NCI-H187 (cell line): ENCODE data around the gene MTMR1.

ENCODE experiments used
- DNase-seq, 2 experiments: peaks; one replicate each; lab custom pipeline; 2025; lab: John Stamatoyannopoulos, UW

Gene MTMR1

DNA sequence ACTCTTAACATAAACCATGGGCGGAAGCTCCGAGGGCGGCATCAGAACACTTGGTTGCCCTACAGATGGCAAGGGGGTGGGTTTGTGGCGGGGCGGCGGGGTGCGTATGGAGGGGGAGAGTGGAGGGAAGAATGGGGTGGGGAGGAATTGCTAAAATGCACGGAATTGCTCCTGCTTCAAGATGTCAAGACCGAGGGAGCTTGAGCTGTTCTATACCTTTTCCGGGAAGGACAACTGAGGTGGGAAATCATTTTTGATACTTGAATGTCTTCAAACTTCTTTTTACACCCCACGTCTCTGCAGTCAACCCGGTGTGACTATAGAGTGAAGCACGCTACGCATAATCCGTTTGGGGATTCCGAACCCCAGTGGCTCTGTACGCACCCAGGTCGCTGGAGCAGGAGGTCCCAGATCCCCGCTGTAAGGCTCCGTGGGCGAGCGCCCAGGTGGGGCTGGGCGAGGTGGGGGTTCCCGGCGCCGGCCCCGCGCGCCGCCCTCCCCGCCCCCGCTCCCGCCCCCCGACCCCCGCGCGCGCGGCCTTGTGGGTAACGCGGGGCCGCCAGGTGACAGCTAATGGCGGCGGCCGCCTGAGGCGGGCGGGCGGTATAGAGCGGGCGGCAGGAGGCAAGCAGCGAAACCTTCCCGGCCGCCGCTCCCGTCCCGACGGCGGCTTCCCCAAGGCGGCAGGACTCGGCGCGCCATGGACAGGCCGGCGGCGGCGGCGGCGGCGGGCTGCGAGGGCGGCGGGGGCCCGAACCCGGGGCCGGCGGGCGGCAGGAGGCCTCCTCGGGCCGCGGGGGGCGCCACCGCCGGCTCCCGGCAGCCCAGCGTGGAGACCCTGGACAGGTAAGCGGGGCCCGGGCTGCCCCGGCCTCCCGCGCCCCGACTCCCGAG is at the start of gene MTMR1:
TSS of gene MTMR1 (plus strand) at position 566 of the 894 bp plus-strand sequence. CDS start at position 701, 135 bp downstream.
- peak in 1 of 2 experiments; percentile 55 for DNase-seq

- DNase-seq = no peak
Observed at GRCh38 chrX:150643958-150644357, 49.2 kb upstream of the MTMR1 start.

DNA sequence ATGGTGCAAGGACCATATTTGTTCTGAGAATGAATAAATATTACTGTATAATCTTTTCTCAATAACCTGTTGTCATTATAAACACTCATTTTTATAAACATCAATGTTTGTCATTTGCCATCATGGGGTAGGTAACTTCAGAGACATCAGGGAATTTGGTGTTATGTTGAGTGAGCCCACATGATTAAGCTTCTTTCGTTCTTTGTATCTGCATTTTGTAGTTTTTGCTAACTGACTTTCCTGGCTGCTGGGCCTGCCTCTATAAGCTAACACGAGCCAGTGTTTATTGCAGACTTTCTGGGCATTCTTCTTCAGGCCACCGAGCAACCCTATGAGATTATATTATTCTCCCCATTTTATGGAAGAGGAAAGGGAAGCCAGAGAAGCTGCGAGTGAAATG is 48.8 kb upstream of the MTMR1 start:
- DNase-seq = no peak

- no peak for DNase-seq
Observed at GRCh38 chrX:150647331-150647730, 45.9 kb upstream of the MTMR1 start.

GRCh38 chrX:150648296-150648940 is 44.8 kb upstream of the MTMR1 start:
- DNase-seq = no peak

GRCh38 chrX:150649096-150649870 is 43.9 kb upstream of the MTMR1 start:
- no peak for DNase-seq

- DNase-seq = no peak
Observed at GRCh38 chrX:150651906-150652305, 41.3 kb upstream of the MTMR1 start.

DNA sequence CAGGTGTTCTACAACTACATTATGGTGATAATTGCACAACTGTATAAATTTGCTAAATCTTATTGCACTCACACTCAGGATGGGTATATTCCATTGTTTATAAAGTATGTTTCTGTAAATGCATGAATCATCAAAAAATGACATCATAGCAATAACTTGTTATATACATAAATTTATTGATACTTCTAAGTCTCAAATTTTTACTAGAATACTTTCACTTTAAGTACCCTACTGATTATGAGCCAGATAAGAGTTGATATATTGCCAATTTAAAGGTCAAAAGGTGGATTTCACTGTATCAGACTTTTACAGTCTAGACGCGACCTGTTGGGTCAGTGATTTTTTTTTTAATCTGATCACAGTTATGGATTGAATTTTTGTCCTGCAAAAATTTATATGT is 37.4 kb upstream of the MTMR1 start:
- no peak for DNase-seq

DNA sequence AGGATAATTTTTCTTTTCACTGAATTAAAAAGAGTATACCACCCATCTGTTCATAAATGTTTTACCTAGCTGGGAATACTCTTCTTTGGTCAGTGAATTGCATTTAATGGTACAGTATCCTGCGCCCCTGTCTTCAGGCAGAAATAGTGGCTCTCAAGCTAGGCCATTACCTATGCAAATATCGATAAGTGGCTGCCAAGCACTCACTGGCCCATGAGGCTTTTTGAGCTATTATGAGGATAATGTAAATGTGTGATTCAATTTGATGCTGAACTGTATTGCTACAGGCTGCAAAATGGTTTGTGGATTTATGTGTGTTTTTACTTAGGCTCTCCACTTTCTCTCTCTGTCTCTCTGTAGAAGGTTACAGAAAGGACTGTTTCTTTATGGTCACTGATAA is 30.1 kb upstream of the MTMR1 start:
- peak; percentile 63 to 66 for DNase-seq

- DNase-seq = peak; percentile 67
Observed at GRCh38 chrX:150664290-150664689, 28.9 kb upstream of the MTMR1 start.

DNA sequence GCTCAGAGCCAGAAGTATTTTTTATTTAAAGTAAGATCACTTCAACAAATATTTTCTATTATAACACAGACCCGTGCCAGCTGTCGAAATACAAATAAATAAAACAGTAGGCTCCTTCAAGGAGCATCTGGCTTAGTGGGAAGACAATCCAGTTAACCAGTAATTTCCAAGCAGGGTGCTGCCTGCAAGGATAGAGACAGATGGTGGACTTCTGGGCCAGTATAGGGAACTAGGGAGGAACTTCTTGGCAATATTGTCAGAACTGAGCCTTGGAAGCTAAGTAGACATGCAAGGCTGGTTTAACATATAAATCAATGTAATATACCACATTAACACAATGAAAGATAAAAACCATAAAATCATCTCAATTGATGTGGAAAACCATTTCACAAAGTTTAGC is 17.0 kb upstream of the MTMR1 start:
- no peak for DNase-seq

- peak in 1 of 2 experiments; percentile 34 for DNase-seq
Observed at GRCh38 chrX:150680974-150681373, 12.2 kb upstream of the MTMR1 start.

DNA sequence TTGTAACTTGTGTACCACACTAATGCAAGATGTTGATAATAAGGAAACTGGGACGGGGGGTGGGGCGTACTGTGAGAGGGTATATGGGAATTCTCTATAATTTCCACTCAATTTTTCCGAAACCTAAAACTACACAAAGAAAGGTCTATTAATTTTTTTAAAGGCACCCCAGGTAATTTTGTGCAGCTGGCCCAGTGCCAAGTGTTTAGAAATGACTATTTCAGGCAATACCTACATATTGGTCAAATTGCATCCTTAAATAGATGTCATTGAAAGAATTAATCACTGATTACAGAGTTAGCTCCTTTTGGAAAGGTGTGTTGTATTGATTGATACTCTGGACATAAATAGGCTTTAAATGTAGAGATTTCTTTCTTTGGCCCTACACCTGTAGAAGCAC is 10.1 kb upstream of the MTMR1 start:
- DNase-seq = no peak

GRCh38 chrX:150683536-150684146 is 9.6 kb upstream of the MTMR1 start:
- peak; percentile 7 to 24 for DNase-seq

- no peak for DNase-seq
Observed at GRCh38 chrX:150688911-150689451, 4.2 kb upstream of the MTMR1 start.

- no peak for DNase-seq
Observed at GRCh38 chrX:150690126-150690525, 3.1 kb upstream of the MTMR1 start.

GRCh38 chrX:150692296-150692695 is 900 bp upstream of the MTMR1 start:
- no peak for DNase-seq

- DNase-seq = peak; percentile 41 to 80
Observed at GRCh38 chrX:150693725-150694574, 754 bp downstream of the MTMR1 start.

GRCh38 chrX:150694738-150695410 is 1.7 kb downstream of the MTMR1 start:
- DNase-seq = no peak

GRCh38 chrX:150696331-150696730 is 3.1 kb downstream of the MTMR1 start:
- no peak for DNase-seq
